NCI-H2196 (cell line): ENCODE data around the gene BBX.
"Not testable (repeated sequence)": the region's sequence is repeated elsewhere in the genome, so short reads cannot be mapped to it uniquely, and the experiment has no call there.

Source experiments
- DNase-seq: peaks from one replicate; lab custom pipeline; 2025; ENCODE audit not compliant: unreplicated experiment; lab: John Stamatoyannopoulos, UW

Gene BBX

GRCh38 chr3:107833043-107833442 is 310.3 kb downstream of the BBX start:
- no peak for DNase-seq

- no peak for DNase-seq
Observed at GRCh38 chr3:107833722-107834416, 311.1 kb downstream of the BBX start.

GRCh38 chr3:107835001-107835400 is 312.2 kb downstream of the BBX start:
- not testable (repeated sequence) for DNase-seq

GRCh38 chr3:107837895-107838612 is 315.3 kb downstream of the BBX start:
- no peak for DNase-seq

- no peak for DNase-seq
Observed at GRCh38 chr3:107841831-107842230, 319.1 kb downstream of the BBX start.

GRCh38 chr3:107842940-107843339 is 320.2 kb downstream of the BBX start:
- no peak for DNase-seq

GRCh38 chr3:107845380-107846278 is 322.9 kb downstream of the BBX start:
- no peak for DNase-seq

GRCh38 chr3:107846279-107846852 is 323.6 kb downstream of the BBX start:
- no peak for DNase-seq

GRCh38 chr3:107847791-107848190 is 325.0 kb downstream of the BBX start:
- DNase-seq: no peak

GRCh38 chr3:107848351-107848915 is 325.7 kb downstream of the BBX start:
- DNase-seq: no peak

- DNase-seq: no peak
Observed at GRCh38 chr3:107850681-107851080, 327.9 kb downstream of the BBX start.

- no peak for DNase-seq
Observed at GRCh38 chr3:107853821-107854220, 331.1 kb downstream of the BBX start.

- no peak for DNase-seq
Observed at GRCh38 chr3:107854733-107855132, 332.0 kb downstream of the BBX start.

- DNase-seq: peak; percentile 19
Observed at GRCh38 chr3:107855710-107856109, 332.9 kb downstream of the BBX start.

GRCh38 chr3:107857854-107858253 is 335.1 kb downstream of the BBX start:
- no peak for DNase-seq

- DNase-seq: no peak
Observed at GRCh38 chr3:107858876-107859275, 336.1 kb downstream of the BBX start.
